Ovary (tissue), 9 donors: ENCODE results near the gene ANGPTL7. TPM values are rescaled to one million over a fixed set of nuclear protein-coding genes. Genes with fewer than 3 reads are reported as not detected.

Experiments used
- DNase-seq, 5 donors: peaks; one replicate each; pipeline ENCODE4 v3.0.0-alpha.2; 2019 to 2020
- H3K27ac ChIP-seq, 2 donors: fragments of 200-600 bp; one replicate each; pipeline versions ENCODE4 v1.5.1 to v1.8.0; 2019 to 2022
- H3K27me3 ChIP-seq: fragments of 200-600 bp; one replicate; pipeline ENCODE4 v1.8.0; 2022
- H3K36me3 ChIP-seq: fragments of 200-600 bp; sonication (generic); one replicate; pipeline ENCODE4 v1.5.1; 2019
- H3K4me1 ChIP-seq: one replicate; pipeline ENCODE4 v1.8.1; 2013; ENCODE audit warnings: mild to moderate bottlenecking, moderate library complexity; ENCODE audit not compliant: insufficient read depth
- H3K4me3 ChIP-seq: fragments of 200-600 bp; sonication (generic); one replicate; pipeline ENCODE4 v1.5.1; 2017
- H3K9me3 ChIP-seq, 2 donors: fragments of 200-600 bp in 1 of 2; sonication (generic) in 1 of 2; one replicate each; pipeline versions ENCODE4 v1.5.1 to v1.8.1; 2013 to 2019; ENCODE audit warnings: mild to moderate bottlenecking in 1 of 2, moderate library complexity in 1 of 2
- CTCF ChIP-seq, 3 donors: fragments of 450-650 bp in 2 of 3; fragments of 200-600 bp in 1 of 3; IDR thresholded peaks; one replicate each; pipeline versions ENCODE4 v1.5.1 to v1.8.0; 2016 to 2022; ENCODE audit warnings: antibody characterized with exemption in 3 of 3, mild to moderate bottlenecking in 1 of 3
- EP300 ChIP-seq: sonication (generic); formaldehyde crosslinking; IDR thresholded peaks from one replicate; pipeline ENCODE4 v1.6.1; 2017; ENCODE audit warnings: antibody characterized with exemption
- POLR2A ChIP-seq: fragments of 450-650 bp; IDR thresholded peaks from one replicate; pipeline ENCODE4 v1.6.1; 2017; ENCODE audit warnings: antibody characterized with exemption, mild to moderate bottlenecking, moderate library complexity
- WGBS, 3 donors: extraction: QIAGEN DNeasy Blood & Tissue Kit in 1 of 3; methylation state at CpG; one replicate each; pipeline versions ENCODE4 v1.1.5 to v1.1.7; 2013 to 2017; 5-methylcytosine and 5-hydroxymethylcytosine counted together
- intact Hi-C, 4 donors: fragments of 100-400 bp; cut with DNase I; formaldehyde crosslinking; loops; one replicate each; pipeline versions ENCODE4 v1.11.0 to v1.15.1; 2022 to 2023
- polyA plus RNA-seq, 2 donors: library from polyadenylated mRNA; stranded (reverse); fragments of 200-250 nt in 1 of 2; fragments of 350-450 nt in 1 of 2; fragmentation: Illumina TruSeq in 1 of 2; extraction: RNeasy Lipid Tissue Mini Kit (QIAGEN cat#74804) in 1 of 2; gene quantifications; one replicate each; pipeline ENCODE4 v1.2.3, GENCODE V29; 2013 to 2014
- total RNA-seq, 7 donors: library from RNA; depleted of rRNA in 2 of 7; stranded (reverse); fragments of >200 nt in 2 of 7; fragmentation: NEBNext Ultra II Directional in 3 of 7; extraction: Animal tissue kit (Norgen Biotek cat#: 25700) in 3 of 7; gene quantifications; one replicate each; pipeline versions ENCODE4 v1.1.0 to v1.2.4, GENCODE V29; 2016 to 2023
- donor health status: DM: no; HTN: no; CAD: no; lungs with moderate emphysema.
- donor health status: DM: no; HTN: no; CAD: no.
- donor health status: Bipolar disorder and iron deficiency.
- donor health status: DM: yes; HTN: yes; CAD: no.
- donor health status: DM: no; HTN: no; CAD: no.
- donor health status: DM: yes; HTN: yes; CAD: no.

The ANGPTL7 gene
- total and polyA plus RNA-seq, 9 donors = 0.08 to 4.8 (median 1.4) TPM; not detected in 2

GRCh38 chr1:11151826-11152612 is 37.1 kb upstream of the ANGPTL7 start:
- WGBS, 3 donors = 10 to 30% (median 19%) methylated on average over 9 of the region's 9 CpGs
- H3K4me3 ChIP-seq = no peak overlapping the region
- H3K4me1 ChIP-seq = peaks cover 25% of the 10 kb centered on the region
- TF ChIP-seq CTCF (IDR thresholded peaks at IDR 0.05) (no peak), POLR2A (no peak), EP300 (no peak)
- peak overlapping the region in 1 of 2 donors; percentile 53 for H3K27ac ChIP-seq
- H3K9me3 ChIP-seq = no peaks in the 10 kb centered on the region
- no peaks in the 10 kb centered on the region for H3K27me3 ChIP-seq
- intact Hi-C loops = no loop called here
- H3K36me3 ChIP-seq = no peaks in the 10 kb centered on the region
- peak in 2 of 5 donors; percentile 42 to 63 for DNase-seq

- no peak for DNase-seq
- H3K36me3 ChIP-seq = no peaks in the 10 kb centered on the region
- peaks cover 29% of the 10 kb centered on the region for H3K4me1 ChIP-seq
- no peak overlapping the region for H3K4me3 ChIP-seq
- no peaks in the 10 kb centered on the region for H3K9me3 ChIP-seq
- 33 to 63% (median 56%) methylated on average over 9 of the region's 9 CpGs for WGBS, 3 donors
- intact Hi-C loops = no loop called here
- no peak for TF ChIP-seq CTCF (IDR thresholded peaks at IDR 0.05)
- TF ChIP-seq POLR2A = no peak
- TF ChIP-seq EP300 = no peak
- H3K27ac ChIP-seq = no peak overlapping the region
- H3K27me3 ChIP-seq = no peaks in the 10 kb centered on the region
Measured at GRCh38 chr1:11152755-11153154, 36.4 kb upstream of the ANGPTL7 start.

- Histone ChIP-seq H3K27ac (no peak overlapping the region), H3K4me3 (no peak overlapping the region), H3K9me3 (no peaks in the 10 kb centered on the region), H3K4me1 (peaks cover 29% of the 10 kb centered on the region), H3K27me3 (no peaks in the 10 kb centered on the region), H3K36me3 (no peaks in the 10 kb centered on the region)
- intact Hi-C loops = no loop called here
- DNase-seq = no peak
- 43 to 60% (median 49%) methylated on average over 3 of the region's 3 CpGs for WGBS, 3 donors
- TF ChIP-seq CTCF (IDR thresholded peaks at IDR 0.05) = no peak
Measured at GRCh38 chr1:11153184-11153583, 36.0 kb upstream of the ANGPTL7 start.

- TF ChIP-seq CTCF (IDR thresholded peaks at IDR 0.05) (no peak), EP300 (no peak), POLR2A (no peak)
- no peak for DNase-seq
- no peaks in the 10 kb centered on the region for H3K36me3 ChIP-seq
- H3K27me3 ChIP-seq = no peaks in the 10 kb centered on the region
- peaks cover 28% of the 10 kb centered on the region for H3K4me1 ChIP-seq
- no peak overlapping the region for H3K4me3 ChIP-seq
- H3K9me3 ChIP-seq = no peaks in the 10 kb centered on the region
- intact Hi-C loops = no loop called here
- H3K27ac ChIP-seq = peak overlapping the region in 1 of 2 donors; percentile 38
- WGBS, 3 donors = 84 to 90% (median 85%) methylated on average over 3 of the region's 3 CpGs
Measured at GRCh38 chr1:11156441-11156840, 32.7 kb upstream of the ANGPTL7 start.
